GM12892 (cell line): ENCODE measurements around the gene PHRF1.

ENCODE experiments used
- POLR2A ChIP-seq: IDR thresholded peaks from 2 replicates; pipeline ENCODE4 v1.6.1; 2011; ENCODE audit warnings: low read depth, low read length, control low read depth
- POLR2AphosphoS5 ChIP-seq: IDR thresholded peaks from 2 replicates; pipeline ENCODE4 v1.6.1; 2011; ENCODE audit warnings: low read depth, low read length, control low read depth
- TAF1 ChIP-seq: IDR thresholded peaks from 2 replicates; pipeline ENCODE4 v1.6.1; 2011; ENCODE audit warnings: low read depth, mild to moderate bottlenecking, control low read depth, low read length, borderline replicate concordance

- TF ChIP-seq POLR2A = no peak
- TF ChIP-seq POLR2AphosphoS5 = no peak
- no peak for TF ChIP-seq TAF1
These were observed 17.1 kb downstream of the PHRF1 start for GRCh38 chr11:593347-593746.
